Neural progenitor cell (in vitro differentiated cells): Measurements from ENCODE around the gene NOP53.

Experiments
- CTCF ChIP-seq: fragments of 200-600 bp; sonication (generic); IDR thresholded peaks from 2 replicates; pipeline ENCODE4 v1.5.1; 2017; ENCODE audit warnings: antibody characterized with exemption, mild to moderate bottlenecking
- EZH2 ChIP-seq: fragments of 200-600 bp; sonication (generic); IDR thresholded peaks from 2 replicates; pipeline ENCODE4 v1.6.1; 2017; ENCODE audit warnings: antibody characterized with exemption, mild to moderate bottlenecking, moderate library complexity
- EZH2phosphoT487 ChIP-seq: fragments of 200-600 bp; sonication (generic); IDR thresholded peaks from 2 replicates; pipeline ENCODE4 v1.6.1; 2017; ENCODE audit warnings: antibody characterized with exemption

- no peak for TF ChIP-seq CTCF
- TF ChIP-seq EZH2: no peak
- no peak for TF ChIP-seq EZH2phosphoT487
Measured at GRCh38 chr19:47802521-47803043, 57.2 kb downstream of the NOP53 start.
